HepG2 (cell line): ENCODE data around the gene PCNX4. TPM values are rescaled to one million over a fixed set of nuclear protein-coding genes. Genes with fewer than 3 reads are reported as not detected.
A peak's percentile ranks its signal among the peaks of the same experiment; 100 is the strongest.

Source experiments
- CENPT ChIP-seq: sonication (generic); formaldehyde crosslinking; IDR thresholded peaks from 2 replicates; pipeline ENCODE4 v1.8.0; 2022; ENCODE audit warnings: low read depth, mild to moderate bottlenecking, moderate library complexity, missing genetic modification reagents
- IRF2 ChIP-seq: IDR thresholded peaks from 2 replicates; pipeline ENCODE4 v1.6.1; 2018; ENCODE audit warnings: missing genetic modification reagents, missing compliant biosample characterization
- MLX ChIP-seq: IDR thresholded peaks from 2 replicates; pipeline ENCODE4 v1.6.1; 2016
- NR3C1 ChIP-seq: sonication (generic); formaldehyde crosslinking; IDR thresholded peaks from 2 replicates; pipeline ENCODE4 v1.4.0; 2020; ENCODE audit warnings: missing genetic modification reagents
- PAXIP1 ChIP-seq: sonication (generic); formaldehyde crosslinking; conservative IDR thresholded peaks from 2 replicates; pipeline ENCODE4 v1.4.0; 2020; ENCODE audit warnings: mild to moderate bottlenecking, missing genetic modification reagents, moderate library complexity
- TFE3 ChIP-seq: IDR thresholded peaks from 2 replicates; pipeline ENCODE4 v1.6.1; 2016
- ZC3H4 ChIP-seq: sonication (generic); formaldehyde crosslinking; IDR thresholded peaks from 2 replicates; pipeline ENCODE4 v1.4.0; 2020; ENCODE audit warnings: missing genetic modification reagents, borderline replicate concordance
- ZFP1 ChIP-seq: IDR thresholded peaks from 2 replicates; pipeline ENCODE4 v1.6.1; 2016
- ZNF142 ChIP-seq: sonication (generic); formaldehyde crosslinking; IDR thresholded peaks from 2 replicates; pipeline ENCODE4 v1.4.0; 2020; ENCODE audit warnings: missing genetic modification reagents
- ZNF597 ChIP-seq: sonication (generic); formaldehyde crosslinking; IDR thresholded peaks from 2 replicates; pipeline ENCODE4 v1.5.0; 2020; ENCODE audit warnings: missing genetic modification reagents
- ZNF737 ChIP-seq: sonication (generic); formaldehyde crosslinking; IDR thresholded peaks from 2 replicates; pipeline ENCODE4 v1.5.0; 2020; ENCODE audit warnings: missing genetic modification reagents, mild to moderate bottlenecking, borderline replicate concordance
- ZNF766 ChIP-seq: sonication (generic); formaldehyde crosslinking; IDR thresholded peaks from 2 replicates; pipeline ENCODE4 v1.5.0; 2020; ENCODE audit warnings: missing genetic modification reagents, borderline replicate concordance
- ZNF773 ChIP-seq: sonication (generic); formaldehyde crosslinking; IDR thresholded peaks from 2 replicates; pipeline ENCODE4 v1.4.0; 2020; ENCODE audit warnings: missing genetic modification reagents, borderline replicate concordance
- ZSCAN12 ChIP-seq: sonication (generic); formaldehyde crosslinking; IDR thresholded peaks from 2 replicates; pipeline ENCODE4 v1.9.0; 2021; ENCODE audit warnings: mild to moderate bottlenecking, missing genetic modification reagents
- polyA plus RNA-seq, 8 experiments: library from polyadenylated mRNA; depleted of rRNA in 3 of 8; stranded (reverse) in 7 of 8; unstranded in 1 of 8; fragments of >200 nt; fragmentation: Illumina TruSeq in 4 of 8; extraction: Trizol in 4 of 8; gene quantifications; 2 replicates each; pipeline versions ENCODE4 v1.2.1 to v1.2.3, GENCODE V29; 2011 to 2016; ENCODE audit warnings: low read depth in 4 of 8, missing spikeins in 1 of 8, mixed read lengths in 1 of 8; ENCODE audit not compliant: insufficient read depth in 1 of 8
- total RNA-seq, 5 experiments: library from RNA; depleted of rRNA; stranded (reverse); fragments of >200 nt; fragmentation: Illumina TruSeq; extraction: Trizol; gene quantifications; 2 replicates each; pipeline ENCODE4 v1.2.3, GENCODE V29; 2016; ENCODE audit warnings: low read depth in 1 of 5

PCNX4 gene
- total and polyA plus RNA-seq, 2 of the 13 experiments (the other 11 are each of a cell fraction or from before 2014, with no cell fraction given): 28.6 to 43.0 TPM

DNA sequence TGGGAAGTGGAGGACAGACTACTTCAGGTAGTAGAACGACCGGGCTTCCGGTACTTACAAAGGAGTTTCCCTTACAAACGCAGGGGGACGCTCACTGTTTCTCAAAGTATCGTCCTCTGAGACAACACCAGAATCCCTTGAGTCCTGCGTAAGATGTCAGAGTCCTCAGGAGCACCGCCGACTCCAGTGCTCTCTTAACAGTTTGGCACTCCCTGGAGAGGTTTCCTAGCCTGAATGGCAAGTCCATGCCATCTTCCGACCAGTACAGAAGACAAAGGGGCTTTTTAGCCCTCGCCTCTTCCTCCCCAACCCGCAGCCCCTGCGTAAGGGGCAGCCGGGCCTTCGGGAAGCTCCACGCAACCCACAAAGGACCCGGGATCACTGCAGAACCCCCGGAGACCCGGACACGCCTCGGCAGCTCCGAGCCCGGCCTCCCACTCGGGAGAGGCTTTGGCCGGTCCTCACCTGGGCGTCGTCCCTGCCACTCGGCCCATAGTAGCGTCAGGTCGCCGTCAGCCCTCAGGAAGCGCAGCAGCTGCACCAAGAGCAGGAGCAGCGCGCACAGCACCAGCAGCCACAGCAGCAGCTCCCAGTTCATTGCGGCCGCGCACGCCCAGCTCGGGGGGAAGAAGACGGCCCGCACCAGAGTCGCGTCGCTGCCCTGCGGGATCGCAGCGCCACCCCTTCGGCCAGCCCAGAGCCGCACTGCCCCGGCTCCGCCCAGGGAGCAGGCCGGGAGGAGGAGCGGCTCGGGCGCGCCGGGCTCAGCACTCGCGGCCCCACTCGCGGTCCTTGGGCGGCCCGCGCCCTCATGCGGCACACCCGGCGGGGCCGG lies 73.2 kb downstream of the PCNX4 start, which contains the start of gene DHRS7 (continued):
- TF ChIP-seq ZNF142 (CRISPR knock-in tag) (0 out of 2 replicates have a peak, but pooled peaks have one; percentile 18), ZNF597 (CRISPR knock-in tag) (no peak), CENPT (CRISPR knock-in tag) (no peak), ZSCAN12 (no peak), ZNF766 (CRISPR knock-in tag) (no peak), ZFP1 (CRISPR knock-in tag) (no peak), ZNF773 (peak; percentile 44; the same call in 1 of the 2 replicates), PAXIP1 (peak; percentile 48; the same call in 1 of the 2 replicates), NR3C1 (no peak), ZNF737 (CRISPR knock-in tag) (no peak), ZC3H4 (CRISPR knock-in tag) (no peak), TFE3 (CRISPR knock-in tag) (0 out of 2 replicates have a peak, but pooled peaks have one; percentile 43), IRF2 (CRISPR knock-in tag) (no peak), MLX (CRISPR knock-in tag) (no peak)
